ENCODE results near the gene KLHL30. TPM values are rescaled to one million over a fixed set of nuclear protein-coding genes. Genes with fewer than 3 reads are reported as not detected.
A peak's percentile ranks its signal among the peaks of the same experiment; 100 is the strongest.

The KLHL30 gene
- total RNA-seq, 4 donors from 2014 or later: 0.14 to 5.6 TPM; not detected in 2

- 67% methylated on average over 24 of the region's 36 CpGs; no CpG with 5 or more reads in 1 of the 2 donors for whole genome bisulfite sequencing, 2 donors (ENCODE audit: low coverage in 1 of 2)
- no peak for DNase-seq
- H3K27ac ChIP-seq: no peak overlapping the region
- in situ Hi-C loops (cut with MboI; ENCODE audit: low pct_ligation_motif_present in 1 of 4, low pct_unique_long_range_greater_than_20kb in 1 of 4, low sequenced_read_pairs in 3 of 4): no loop called here
- intact Hi-C loops (cut with DNase I; ENCODE audit: low total_unique reads): no loop called here
- H3K4me3 ChIP-seq: peak overlapping the region in 1 of 4 donors; percentile 36
- TF ChIP-seq CTCF (IDR thresholded peaks at IDR 0.05) (peak in 1 of 5 experiments; percentile 12), EP300 (IDR thresholded peaks at IDR 0.05; ENCODE audit: low read depth) (no peak)
- no peaks in the 10 kb centered on the region for H3K36me3 ChIP-seq
- peaks cover 0 to 7% (median 0%) of the 10 kb centered on the region in 4 donors for H3K4me1 ChIP-seq
- no peaks in the 10 kb centered on the region for H3K9me3 ChIP-seq
- no peaks in the 10 kb centered on the region for H3K27me3 ChIP-seq
Observed at GRCh38 chr2:238127165-238128060, 11.1 kb upstream of the KLHL30 start.

- DNase-seq: no peak
Observed at GRCh38 chr2:238128061-238128440, 10.4 kb upstream of the KLHL30 start.

GRCh38 chr2:238128534-238129001, 9.9 kb upstream of the KLHL30 start:
- intact Hi-C loops (cut with DNase I; ENCODE audit: low total_unique reads): no loop called here
- 87% methylated on average over 25 of the region's 30 CpGs; no CpG with 5 or more reads in 1 of the 2 donors for whole genome bisulfite sequencing, 2 donors (ENCODE audit: low coverage in 1 of 2)

More at GRCh38 chr2:238128061-238128440, 10.4 kb upstream of the KLHL30 start:
- H3K9me3 ChIP-seq: no peaks in the 10 kb centered on the region
- in situ Hi-C loops (cut with MboI; ENCODE audit: low pct_ligation_motif_present in 1 of 4, low pct_unique_long_range_greater_than_20kb in 1 of 4, low sequenced_read_pairs in 3 of 4): no loop called here
- H3K27ac ChIP-seq: no peak overlapping the region
- H3K4me1 ChIP-seq: peaks cover 0 to 7% (median 0%) of the 10 kb centered on the region in 4 donors
- 97% methylated on average over 22 of the region's 22 CpGs; no CpG with 5 or more reads in 1 of the 2 donors for whole genome bisulfite sequencing, 2 donors (ENCODE audit: low coverage in 1 of 2)
- no peaks in the 10 kb centered on the region for H3K36me3 ChIP-seq
- no peaks in the 10 kb centered on the region for H3K27me3 ChIP-seq
- TF ChIP-seq POLR2AphosphoS5 (IDR thresholded peaks at IDR 0.05) (no peak), CTCF (IDR thresholded peaks at IDR 0.05) (no peak), EP300 (IDR thresholded peaks at IDR 0.05; ENCODE audit: low read depth) (no peak), POLR2A (IDR thresholded peaks at IDR 0.05) (no peak)
- no peak overlapping the region for H3K4me3 ChIP-seq
- intact Hi-C loops (cut with DNase I; ENCODE audit: low total_unique reads): no loop called here

More at GRCh38 chr2:238128534-238129001, 9.9 kb upstream of the KLHL30 start:
- H3K9me3 ChIP-seq: no peaks in the 10 kb centered on the region
- no peak overlapping the region for H3K27ac ChIP-seq
- in situ Hi-C loops (cut with MboI; ENCODE audit: low pct_ligation_motif_present in 1 of 4, low pct_unique_long_range_greater_than_20kb in 1 of 4, low sequenced_read_pairs in 3 of 4): no loop called here
- no peak overlapping the region for H3K4me3 ChIP-seq
- DNase-seq: no peak
- no peaks in the 10 kb centered on the region for H3K27me3 ChIP-seq
- peaks cover 0 to 7% (median 0%) of the 10 kb centered on the region in 4 donors for H3K4me1 ChIP-seq
- H3K36me3 ChIP-seq: no peaks in the 10 kb centered on the region
- no peak for TF ChIP-seq EP300 (IDR thresholded peaks at IDR 0.05; ENCODE audit: low read depth)
- no peak for TF ChIP-seq POLR2A (IDR thresholded peaks at IDR 0.05)
- no peak for TF ChIP-seq POLR2AphosphoS5 (IDR thresholded peaks at IDR 0.05)
- no peak for TF ChIP-seq CTCF (IDR thresholded peaks at IDR 0.05)

All from transverse colon (tissue), 4 donors.